ENCODE measurements around the gene AK4. TPM values are rescaled to one million over a fixed set of nuclear protein-coding genes. Genes with fewer than 3 reads are reported as not detected.

AK4 gene
- total and polyA plus RNA-seq, 8 donors: 0.68 to 5.8 (median 1.8) TPM

GRCh38 chr1:65216989-65217388 lies 69.0 kb downstream of the AK4 start:
- H3K36me3 ChIP-seq: no peaks in the 10 kb centered on the region
- WGBS, 2 donors: 85 to 94% methylated on average over 1 of the region's 1 CpG
- ATAC-seq: no peak
- H3K27ac ChIP-seq: no peak overlapping the region
- H3K27me3 ChIP-seq: no peaks in the 10 kb centered on the region
- no peak for DNase-seq
- H3K4me1 ChIP-seq: peaks cover 0 to 9% (median 0%) of the 10 kb centered on the region in 3 donors
- no peak for TF ChIP-seq CTCF (IDR thresholded peaks at IDR 0.05)
- FAIRE-seq: no peak
- intact Hi-C loops (cut with DNase I): loop anchor here in 1 of 3 donors (10.0 kb wide), 1 partner anchor 468 kb away; no protein-coding TSS in a partner anchor
- no peaks in the 10 kb centered on the region for H3K9me3 ChIP-seq
- H3K4me3 ChIP-seq: no peak overlapping the region

- TF ChIP-seq CTCF (IDR thresholded peaks at IDR 0.05): no peak
- H3K4me1 ChIP-seq: no peaks in the 10 kb centered on the region
- DNase-seq: no peak
- H3K4me3 ChIP-seq: no peak overlapping the region
- no peaks in the 10 kb centered on the region for H3K9me3 ChIP-seq
- no peak for ATAC-seq
- no peak for FAIRE-seq
- no peaks in the 10 kb centered on the region for H3K36me3 ChIP-seq
- intact Hi-C loops (cut with DNase I): no loop called here
- H3K27me3 ChIP-seq: no peaks in the 10 kb centered on the region
- WGBS, 2 donors: 82 to 86% methylated on average over 10 of the region's 10 CpGs
- H3K27ac ChIP-seq: no peak overlapping the region
These were observed 73.8 kb downstream of the AK4 start for GRCh38 chr1:65221638-65222339.

- Histone ChIP-seq H3K9me3 (no peaks in the 10 kb centered on the region), H3K36me3 (no peaks in the 10 kb centered on the region), H3K27ac (no peak overlapping the region), H3K27me3 (no peaks in the 10 kb centered on the region), H3K4me3 (no peak overlapping the region), H3K4me1 (no peaks in the 10 kb centered on the region)
- no peak for TF ChIP-seq CTCF (IDR thresholded peaks at IDR 0.05)
- no peak for ATAC-seq
- DNase-seq: no peak
- intact Hi-C loops (cut with DNase I): no loop called here
- no peak for FAIRE-seq
- 80 to 84% methylated on average over 4 of the region's 4 CpGs for WGBS, 2 donors
These were observed 74.4 kb downstream of the AK4 start for GRCh38 chr1:65222340-65222940.

GRCh38 chr1:65224681-65225091 lies 76.7 kb downstream of the AK4 start:
- Histone ChIP-seq H3K27me3 (no peaks in the 10 kb centered on the region), H3K9me3 (no peaks in the 10 kb centered on the region), H3K36me3 (no peaks in the 10 kb centered on the region), H3K4me3 (no peak overlapping the region), H3K4me1 (no peaks in the 10 kb centered on the region), H3K27ac (no peak overlapping the region)
- FAIRE-seq (no peak), DNase-seq (no peak), ATAC-seq (no peak)
- intact Hi-C loops (cut with DNase I): no loop called here
- 67 to 77% methylated on average over 6 of the region's 6 CpGs for WGBS, 2 donors
- TF ChIP-seq CTCF (IDR thresholded peaks at IDR 0.05): no peak

- Histone ChIP-seq H3K4me3 (no peak overlapping the region), H3K9me3 (no peaks in the 10 kb centered on the region), H3K27me3 (no peaks in the 10 kb centered on the region), H3K36me3 (no peaks in the 10 kb centered on the region), H3K27ac (no peak overlapping the region), H3K4me1 (no peaks in the 10 kb centered on the region)
- WGBS, 2 donors: 89 to 92% methylated on average over 3 of the region's 3 CpGs
- ATAC-seq (no peak), DNase-seq (no peak), FAIRE-seq (no peak)
- TF ChIP-seq CTCF (IDR thresholded peaks at IDR 0.05): no peak
- intact Hi-C loops (cut with DNase I): no loop called here
These were observed 77.2 kb downstream of the AK4 start for GRCh38 chr1:65225179-65225578.

Data from pancreas (tissue), 10 donors.